ENCODE measurements around the gene VAMP4. TPM values are rescaled to one million over a fixed set of nuclear protein-coding genes. Genes with fewer than 3 reads are reported as not detected.

The VAMP4 gene
- total and polyA plus RNA-seq, 10 of the 15 experiments (the other 5 are each of a cell fraction or from before 2014, with no cell fraction given) = 0.90 to 7.9 (median 4.3) TPM

DNA sequence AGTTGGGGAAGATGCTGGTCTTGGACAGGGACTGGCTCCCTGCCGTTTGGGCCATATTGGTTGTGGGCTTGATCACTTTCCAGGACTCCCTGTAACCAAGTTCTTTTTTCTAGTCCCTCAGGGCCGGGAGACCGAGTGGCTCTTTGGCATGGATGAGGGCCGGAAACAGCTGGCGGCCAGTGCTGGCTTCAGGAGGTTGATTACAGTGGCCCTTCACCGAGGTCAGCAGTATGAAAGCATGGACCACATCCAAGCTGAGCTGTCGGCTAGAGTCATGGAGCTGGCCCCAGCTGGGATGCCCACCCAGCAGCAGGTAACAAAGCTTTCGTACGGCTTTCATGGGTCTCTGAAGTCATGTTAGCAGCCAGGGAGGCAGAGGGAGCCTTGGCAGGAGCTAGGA is 43.9 kb upstream of the VAMP4 start:
- no TSS peak for BruUV-seq (replicated peaks)
- in situ Hi-C loops (cut with MboI) (loop anchor here (25.0 kb wide), 1 partner anchor 652 kb away; the partner anchor contains the start of gene PIGC), intact Hi-C loops (cut with micrococcal nuclease; ENCODE audit: unreplicated experiment) (loop anchor here (10.0 kb wide), 1 partner anchor 141 kb away; no protein-coding TSS in a partner anchor)
- H3K4me2 ChIP-seq (ENCODE audit: control insufficient read depth, insufficient read depth) = no peak overlapping the region
- H2AFZ ChIP-seq (ENCODE audit: control insufficient read depth, low read depth, low read length) = no peak overlapping the region
- H3K4me1 ChIP-seq (ENCODE audit: control insufficient read depth, insufficient read depth, low read length) = peaks cover 10% of the 10 kb centered on the region; the same call in 1 of the 2 replicates
- POLR2A ChIA-PET = interaction anchor here (0.7 to 1.5 kb wide), 2 partner anchors 18 to 43 kb away, joined by 3 read pairs; no protein-coding TSS in a partner anchor
- no peak for FAIRE-seq
- ATAC-seq = no peak
- CTCF ChIA-PET = interaction anchor here (1.0 to 4.3 kb wide), 4 partner anchors 15 to 200 kb away, joined by 3 to 29 read pairs (median 8); no protein-coding TSS in a partner anchor
- RAD21 ChIA-PET (ENCODE audit: unreplicated experiment) = interaction anchor here (1.0 kb wide), 1 partner anchor 141 kb away, joined by 5 read pairs; no protein-coding TSS in a partner anchor
- H3K4me3 ChIP-seq = no peak overlapping the region
- no peak for DNase-seq (ENCODE audit: low read depth, low spot score)
- SMC1A ChIA-PET (ENCODE audit: uncharacterized antibody, unreplicated experiment) = interaction anchor here (1.2 to 3.8 kb wide), 4 partner anchors 15 to 300 kb away, joined by 3 to 11 read pairs (median 4); partner anchors contain the start of gene PRRC2C
- no peaks in the 10 kb centered on the region for H4K20me1 ChIP-seq (ENCODE audit: control insufficient read depth, insufficient read depth)
- H3K27me3 ChIP-seq (replicated peaks in 1 of 2; ENCODE audit: control insufficient read depth in 2 of 2, insufficient read depth in 2 of 2, low read length in 1 of 2) = no peaks in the 10 kb centered on the region
- peaks cover 40% of the 10 kb centered on the region for H3K79me2 ChIP-seq (ENCODE audit: control insufficient read depth, insufficient read depth, low read length)
- H3K9me3 ChIP-seq (replicated peaks; ENCODE audit: control insufficient read depth, insufficient read depth, low read length) = no peaks in the 10 kb centered on the region
- 95% methylated on average over 9 of the region's 9 CpGs for WGBS (ENCODE audit: insufficient coverage, insufficient replicate concordance, low lambda C conversion rate, missing lambda C conversion rate)
- TF ChIP-seq EGR1 (IDR thresholded peaks at IDR 0.05; ENCODE audit: borderline replicate concordance in 1 of 2, low read depth in 2 of 2, low read length in 2 of 2) = no peak
- TF ChIP-seq, protein P1, sequence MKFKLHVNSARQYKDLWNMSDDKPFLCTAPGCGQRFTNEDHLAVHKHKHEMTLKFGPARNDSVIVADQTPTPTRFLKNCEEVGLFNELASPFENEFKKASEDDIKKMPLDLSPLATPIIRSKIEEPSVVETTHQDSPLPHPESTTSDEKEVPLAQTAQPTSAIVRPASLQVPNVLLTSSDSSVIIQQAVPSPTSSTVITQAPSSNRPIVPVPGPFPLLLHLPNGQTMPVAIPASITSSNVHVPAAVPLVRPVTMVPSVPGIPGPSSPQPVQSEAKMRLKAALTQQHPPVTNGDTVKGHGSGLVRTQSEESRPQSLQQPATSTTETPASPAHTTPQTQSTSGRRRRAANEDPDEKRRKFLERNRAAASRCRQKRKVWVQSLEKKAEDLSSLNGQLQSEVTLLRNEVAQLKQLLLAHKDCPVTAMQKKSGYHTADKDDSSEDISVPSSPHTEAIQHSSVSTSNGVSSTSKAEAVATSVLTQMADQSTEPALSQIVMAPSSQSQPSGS (IDR thresholded peaks at IDR 0.05; ENCODE audit: low read length) = no peak
- TF ChIP-seq PML (IDR thresholded peaks at IDR 0.05; ENCODE audit: low read length) = no peak
- no peak for TF ChIP-seq KDM1A (IDR thresholded peaks at IDR 0.05; ENCODE audit: borderline replicate concordance)
- TF ChIP-seq ATF7 (IDR thresholded peaks at IDR 0.05; ENCODE audit: low read depth) = no peak
- no peak for TF ChIP-seq EED (IDR thresholded peaks at IDR 0.05; ENCODE audit: low read depth)
- TF ChIP-seq ESRRA (IDR thresholded peaks at IDR 0.05; ENCODE audit: low read length) = no peak
- TF ChIP-seq, protein P2, sequence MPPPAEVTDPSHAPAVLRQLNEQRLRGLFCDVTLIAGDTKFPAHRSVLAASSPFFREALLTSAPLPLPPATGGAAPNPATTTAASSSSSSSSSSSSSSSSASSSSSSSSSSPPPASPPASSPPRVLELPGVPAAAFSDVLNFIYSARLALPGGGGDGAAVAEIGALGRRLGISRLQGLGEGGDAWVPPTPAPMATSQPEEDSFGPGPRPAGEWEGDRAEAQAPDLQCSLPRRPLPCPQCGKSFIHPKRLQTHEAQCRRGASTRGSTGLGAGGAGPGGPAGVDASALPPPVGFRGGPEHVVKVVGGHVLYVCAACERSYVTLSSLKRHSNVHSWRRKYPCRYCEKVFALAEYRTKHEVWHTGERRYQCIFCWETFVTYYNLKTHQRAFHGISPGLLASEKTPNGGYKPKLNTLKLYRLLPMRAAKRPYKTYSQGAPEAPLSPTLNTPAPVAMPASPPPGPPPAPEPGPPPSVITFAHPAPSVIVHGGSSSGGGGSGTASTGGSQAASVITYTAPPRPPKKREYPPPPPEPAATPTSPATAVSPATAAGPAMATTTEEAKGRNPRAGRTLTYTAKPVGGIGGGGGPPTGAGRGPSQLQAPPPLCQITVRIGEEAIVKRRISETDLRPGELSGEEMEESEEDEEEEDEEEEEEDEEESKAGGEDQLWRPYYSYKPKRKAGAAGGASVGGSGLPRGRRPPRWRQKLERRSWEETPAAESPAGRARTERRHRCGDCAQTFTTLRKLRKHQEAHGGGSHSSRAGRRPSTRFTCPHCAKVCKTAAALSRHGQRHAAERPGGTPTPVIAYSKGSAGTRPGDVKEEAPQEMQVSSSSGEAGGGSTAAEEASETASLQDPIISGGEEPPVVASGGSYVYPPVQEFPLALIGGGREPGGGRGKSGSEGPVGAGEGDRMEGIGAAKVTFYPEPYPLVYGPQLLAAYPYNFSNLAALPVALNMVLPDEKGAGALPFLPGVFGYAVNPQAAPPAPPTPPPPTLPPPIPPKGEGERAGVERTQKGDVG (CRISPR knock-in tag; IDR thresholded peaks at IDR 0.05) = no peak
- TF ChIP-seq, protein P3, sequence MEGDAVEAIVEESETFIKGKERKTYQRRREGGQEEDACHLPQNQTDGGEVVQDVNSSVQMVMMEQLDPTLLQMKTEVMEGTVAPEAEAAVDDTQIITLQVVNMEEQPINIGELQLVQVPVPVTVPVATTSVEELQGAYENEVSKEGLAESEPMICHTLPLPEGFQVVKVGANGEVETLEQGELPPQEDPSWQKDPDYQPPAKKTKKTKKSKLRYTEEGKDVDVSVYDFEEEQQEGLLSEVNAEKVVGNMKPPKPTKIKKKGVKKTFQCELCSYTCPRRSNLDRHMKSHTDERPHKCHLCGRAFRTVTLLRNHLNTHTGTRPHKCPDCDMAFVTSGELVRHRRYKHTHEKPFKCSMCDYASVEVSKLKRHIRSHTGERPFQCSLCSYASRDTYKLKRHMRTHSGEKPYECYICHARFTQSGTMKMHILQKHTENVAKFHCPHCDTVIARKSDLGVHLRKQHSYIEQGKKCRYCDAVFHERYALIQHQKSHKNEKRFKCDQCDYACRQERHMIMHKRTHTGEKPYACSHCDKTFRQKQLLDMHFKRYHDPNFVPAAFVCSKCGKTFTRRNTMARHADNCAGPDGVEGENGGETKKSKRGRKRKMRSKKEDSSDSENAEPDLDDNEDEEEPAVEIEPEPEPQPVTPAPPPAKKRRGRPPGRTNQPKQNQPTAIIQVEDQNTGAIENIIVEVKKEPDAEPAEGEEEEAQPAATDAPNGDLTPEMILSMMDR (IDR thresholded peaks at IDR 0.05 in 2 of 3, conservative IDR thresholded peaks at IDR 0.05 in 1 of 3; ENCODE audit: control insufficient read depth in 2 of 3, extremely low read depth in 1 of 3, insufficient read depth in 1 of 3, low read depth in 3 of 3, low read length in 3 of 3) = no peak
- H3K9ac ChIP-seq (ENCODE audit: control insufficient read depth, insufficient read depth, low read length) = no peak overlapping the region
- peaks cover 14 to 28% of the 10 kb centered on the region in 2 experiments for H3K36me3 ChIP-seq (ENCODE audit: control insufficient read depth in 2 of 2, insufficient read depth in 2 of 2, low read length in 1 of 2)
- no peak overlapping the region; the same call in 1 of the 2 replicates for H3K27ac ChIP-seq (ENCODE audit: control insufficient read depth, insufficient read depth)
